K562 (cell line): ENCODE measurements around the gene ZNF432. TPM values are rescaled to one million over a fixed set of nuclear protein-coding genes. Genes with fewer than 3 reads are reported as not detected.

Experiments used
- ATAC-seq: fragments of 200-7000 bp; cut with Tn5 transposase; 3 replicates; pipeline ENCODE4 v1.9.1; 2020; ENCODE audit warnings: moderate library complexity
- BruUV-seq: library from RNA; stranded (reverse); fragments of 400-500 nt; replicated peaks from 2 replicates; lab custom pipeline; 2021; lab: Mats Ljungman, UMichigan
- CTCF ChIA-PET: fragments of 300-600 bp; formaldehyde crosslinking; extraction: SDS; loops from one replicate; lab custom pipeline; 2021; ENCODE audit warnings: low intra/inter-chr PET ratio; lab: Yijun Ruan, JAX
- POLR2A ChIA-PET: fragments of 300-600, 350-650 bp; sonication (Branson Sonifier 250); formaldehyde crosslinking; extraction: SDS; loops from one replicate; lab custom pipeline; 2021; ENCODE audit warnings: antibody characterized with exemption, inconsistent platforms; lab: Yijun Ruan, JAX
- DNase-seq, 4 experiments: peaks; one replicate each; pipeline versions ENCODE4 v3.0.0 to v3.0.0-alpha.2; 2011 to 2018; ENCODE audit warnings: low spot score in 3 of 4, mixed read lengths in 3 of 4; ENCODE audit errors: extremely low read depth in 1 of 4
- FAIRE-seq: peaks from 2 replicates; lab custom pipeline; 2011; peaks lifted over from hg19 to GRCh38; lab: Jason Lieb, UNC
- H2AFZ ChIP-seq: 2 replicates; pipeline ENCODE4 v1.6.0; 2011; ENCODE audit warnings: low read depth, low read length, control low read depth, inconsistent platforms
- H3K27ac ChIP-seq: fragments of 200-600 bp; 3 replicates; pipeline ENCODE4 v1.8.0; 2011; ENCODE audit warnings: low read depth, mild to moderate bottlenecking, control low read depth, inconsistent platforms, low read length, moderate library complexity, mixed read lengths; ENCODE audit errors: extremely low read depth
- H3K27me3 ChIP-seq, 2 experiments: fragments of 300-600 bp in 1 of 2; 2 replicates in 1 of 2; 3 replicates in 1 of 2; pipeline versions ENCODE4 v1.6.0 to v1.8.0; 2011; ENCODE audit warnings: inconsistent platforms in 2 of 2, low read length in 2 of 2, mild to moderate bottlenecking in 1 of 2, mixed read lengths in 1 of 2, moderate library complexity in 1 of 2; ENCODE audit not compliant: control insufficient read depth in 2 of 2, insufficient read depth in 2 of 2
- H3K36me3 ChIP-seq: fragments of 300-600 bp; 3 replicates; pipeline ENCODE4 v1.8.0; 2011; ENCODE audit warnings: mild to moderate bottlenecking, low read length, inconsistent platforms; ENCODE audit not compliant: control insufficient read depth, insufficient read depth
- H3K4me1 ChIP-seq, 2 experiments: fragments of 200-600 bp in 1 of 2; replicated peaks in 1 of 2; 2 replicates in 1 of 2; 3 replicates in 1 of 2; pipeline versions ENCODE4 v1.5.1 to v1.8.0; 2011; ENCODE audit warnings: inconsistent platforms in 2 of 2, low read length in 2 of 2, mild to moderate bottlenecking in 1 of 2, mixed read lengths in 1 of 2, moderate library complexity in 1 of 2; ENCODE audit not compliant: control insufficient read depth in 2 of 2, insufficient read depth in 2 of 2
- H3K4me2 ChIP-seq: 2 replicates; pipeline ENCODE4 v1.6.1; 2011; ENCODE audit warnings: low read length, control low read depth, inconsistent platforms, mixed read lengths; ENCODE audit not compliant: insufficient read depth
- H3K4me3 ChIP-seq: fragments of 200-600 bp; sonication (generic), shearing (Covaris generic); 2 replicates; pipeline ENCODE4 v1.5.1; 2016; ENCODE audit warnings: control low read depth, inconsistent platforms
- H3K79me2 ChIP-seq: fragments of 200-600 bp; 3 replicates; pipeline ENCODE4 v1.8.0; 2011; ENCODE audit warnings: low read length, inconsistent platforms; ENCODE audit not compliant: control insufficient read depth, insufficient read depth
- H3K9ac ChIP-seq, 2 experiments: 2 replicates each; pipeline versions ENCODE4 v1.6.0 to v1.6.1; 2011; ENCODE audit warnings: low read depth in 2 of 2, low read length in 2 of 2, control low read depth in 1 of 2, inconsistent platforms in 1 of 2, mild to moderate bottlenecking in 1 of 2, mixed read lengths in 1 of 2; ENCODE audit not compliant: insufficient read depth in 1 of 2
- H3K9me1 ChIP-seq: one replicate; pipeline ENCODE4 v1.6.0; 2011; ENCODE audit warnings: inconsistent platforms, mild to moderate bottlenecking, low read length, moderate library complexity; ENCODE audit not compliant: control insufficient read depth, insufficient read depth
- H3K9me3 ChIP-seq: replicated peaks from 2 replicates; pipeline ENCODE4 v1.5.1; 2011; ENCODE audit warnings: low read depth, low read length, inconsistent platforms; ENCODE audit not compliant: control insufficient read depth, insufficient read depth
- H4K20me1 ChIP-seq: replicated peaks from 2 replicates; pipeline ENCODE4 v1.6.1; 2011; ENCODE audit warnings: low read length, inconsistent platforms, mixed read lengths; ENCODE audit not compliant: control insufficient read depth, insufficient read depth
- BRF1 ChIP-seq: IDR thresholded peaks from 3 replicates; pipeline ENCODE4 v1.6.1; 2011; ENCODE audit warnings: borderline replicate concordance, mild to moderate bottlenecking; ENCODE audit not compliant: insufficient read length; ENCODE audit errors: extremely low read depth
- CREB5 ChIP-seq: fragments of 250-450 bp; sonication (Bioruptor Pico); IDR thresholded peaks from 2 replicates; pipeline ENCODE4 v1.5.0; 2020; ENCODE audit warnings: mild to moderate bottlenecking
- EHMT2 ChIP-seq: fragments of 450-650 bp; IDR thresholded peaks from 2 replicates; pipeline ENCODE4 v1.6.1; 2018; ENCODE audit warnings: antibody characterized with exemption
- FOXJ3 ChIP-seq: sonication (generic); formaldehyde crosslinking; IDR thresholded peaks from 2 replicates; pipeline ENCODE4 v1.4.0; 2020; ENCODE audit warnings: mild to moderate bottlenecking, missing genetic modification reagents
- HBP1 ChIP-seq: fragments of 450-650 bp; formaldehyde crosslinking; IDR thresholded peaks from 2 replicates; pipeline ENCODE4 v1.4.0; 2022; ENCODE audit warnings: missing genetic modification characterization
- HDAC1 ChIP-seq, 2 experiments: fragments of 450-650 bp; IDR thresholded peaks; 2 replicates each; pipeline ENCODE4 v1.6.1; 2016 to 2017; ENCODE audit warnings: inconsistent platforms in 1 of 2, mild to moderate bottlenecking in 1 of 2, moderate library complexity in 1 of 2
- TEAD4 ChIP-seq, 2 experiments: sonication (generic) in 1 of 2; formaldehyde crosslinking in 1 of 2; IDR thresholded peaks; 2 replicates each; pipeline versions ENCODE4 v1.6.1 to v1.8.0; 2012 to 2022; ENCODE audit warnings: borderline replicate concordance in 1 of 2, inconsistent platforms in 1 of 2, low read length in 1 of 2, mild to moderate bottlenecking in 1 of 2, missing genetic modification reagents in 1 of 2
- XRCC3 ChIP-seq: fragments of 450-650 bp; IDR thresholded peaks from 2 replicates; pipeline ENCODE4 v1.6.1; 2017; ENCODE audit warnings: mild to moderate bottlenecking, moderate library complexity
- ZBTB26 ChIP-seq: fragments of 450-650 bp; formaldehyde crosslinking; IDR thresholded peaks from 2 replicates; pipeline ENCODE4 v1.4.0; 2022; ENCODE audit warnings: missing genetic modification characterization
- ZNF174 ChIP-seq: fragments of 250-450 bp; sonication (Bioruptor Pico); IDR thresholded peaks from 2 replicates; pipeline ENCODE4 v1.4.0; 2020; ENCODE audit warnings: mild to moderate bottlenecking
- ZNF282 ChIP-seq: sonication (generic); formaldehyde crosslinking; IDR thresholded peaks from 2 replicates; pipeline ENCODE4 v1.8.1; 2023; ENCODE audit warnings: missing genetic modification reagents
- ZNF668 ChIP-seq: fragments of 250-450 bp; sonication (Bioruptor Pico); IDR thresholded peaks from 2 replicates; pipeline ENCODE4 v1.8.0; 2022; ENCODE audit warnings: mild to moderate bottlenecking, inconsistent platforms
- in situ Hi-C: fragments of 300-500 bp; cut with MboI; formaldehyde crosslinking; loops from 4 replicates; pipeline ENCODE4 v1.15.0; 2018; ENCODE audit warnings: inconsistent platforms, mixed read lengths
- intact Hi-C: fragments of 100-400 bp; cut with micrococcal nuclease; formaldehyde crosslinking; loops from 2 replicates; pipeline ENCODE4 v1.14.2; 2022
- polyA plus RNA-seq, 8 experiments: library from polyadenylated mRNA; depleted of rRNA in 4 of 8; stranded (reverse) in 5 of 8; unstranded in 3 of 8; fragments of >200 nt; fragmentation: Nextera tagmentation in 2 of 8; fragmentation: Illumina TruSeq in 1 of 8; extraction: Ambion mirVana in 2 of 8; extraction: Trizol in 1 of 8; gene quantifications; 2 replicates each; pipeline versions ENCODE4 v1.2.1 to v1.2.3, GENCODE V29; 2011 to 2014; ENCODE audit warnings: inconsistent platforms in 1 of 8, missing spikeins in 1 of 8
- total RNA-seq, 7 experiments: library from RNA; depleted of rRNA in 6 of 7; stranded (reverse); fragments of >200 nt in 6 of 7; fragmentation: Illumina TruSeq in 2 of 7; extraction: Trizol in 2 of 7; gene quantifications; 2 replicates each; pipeline versions ENCODE4 v1.2.1 to v1.2.3, GENCODE V29; 2011 to 2021; ENCODE audit warnings: low replicate concordance in 1 of 7

ZNF432 gene
- total and polyA plus RNA-seq, 9 of the 15 experiments (the other 6 are each of a cell fraction or from before 2014, with no cell fraction given): 2.6 to 6.8 (median 4.0) TPM

GRCh38 chr19:52094526-52095130 lies 46.0 kb upstream of the ZNF432 start (continued):
- TF ChIP-seq HBP1 (CRISPR knock-in tag) (0 out of 2 replicates have a peak, but pooled peaks have one; percentile 6), HDAC1 (IDR thresholded peaks at IDR 0.05) (peak in 1 of 2 experiments; percentile 49; a peak in 1 of 4 replicates)

- POLR2A ChIA-PET: interaction anchor here (0.6 to 0.7 kb wide), 2 partner anchors 13 to 691 kb away, joined by 3 read pairs; no protein-coding TSS in a partner anchor
- intact Hi-C loops: no loop called here
- no peak overlapping the region for H3K4me2 ChIP-seq
Measured at GRCh38 chr19:52086481-52086880, 37.8 kb upstream of the ZNF432 start.

More at GRCh38 chr19:52086481-52086880, 37.8 kb upstream of the ZNF432 start:
- Histone ChIP-seq H2AFZ (no peak overlapping the region), H3K27me3 (no peaks in the 10 kb centered on the region), H3K27ac (no peak overlapping the region), H3K9me1 (no peaks in the 10 kb centered on the region), H3K79me2 (peaks cover 15% of the 10 kb centered on the region; the same call in 2 of the 3 replicates), H3K36me3 (peaks cover 67% of the 10 kb centered on the region), H3K9me3 (peaks cover 19% of the 10 kb centered on the region), H3K4me3 (no peak overlapping the region), H4K20me1 (no peaks in the 10 kb centered on the region), H3K9ac (no peak overlapping the region), H3K4me1 (no peaks in the 10 kb centered on the region)
- ATAC-seq: no peak
- TF ChIP-seq ZNF668 (CRISPR knock-in tag) (no peak), ZNF282 (CRISPR knock-in tag) (no peak), EHMT2 (no peak), FOXJ3 (CRISPR knock-in tag) (no peak), TEAD4 (IDR thresholded peaks at IDR 0.05; ENCODE audit: low read length) (no peak), TEAD4 (CRISPR knock-in tag; IDR thresholded peaks at IDR 0.05; ENCODE audit: borderline replicate concordance) (no peak), BRF1 (no peak), ZNF174 (CRISPR knock-in tag) (no peak), ZBTB26 (CRISPR knock-in tag) (no peak), CREB5 (CRISPR knock-in tag) (no peak), XRCC3 (no peak)
- no peak for FAIRE-seq
- in situ Hi-C loops: no loop called here
- BruUV-seq: no TSS peak
- CTCF ChIA-PET: no interaction called here
- no peak for DNase-seq
